ENCODE results near the gene CPT1C. TPM values are rescaled to one million over a fixed set of nuclear protein-coding genes. Genes with fewer than 3 reads are reported as not detected.

Gene CPT1C
- total and polyA plus RNA-seq, 3 experiments from 2014 or later: 0.66 to 0.84 TPM; not detected in 1

DNA sequence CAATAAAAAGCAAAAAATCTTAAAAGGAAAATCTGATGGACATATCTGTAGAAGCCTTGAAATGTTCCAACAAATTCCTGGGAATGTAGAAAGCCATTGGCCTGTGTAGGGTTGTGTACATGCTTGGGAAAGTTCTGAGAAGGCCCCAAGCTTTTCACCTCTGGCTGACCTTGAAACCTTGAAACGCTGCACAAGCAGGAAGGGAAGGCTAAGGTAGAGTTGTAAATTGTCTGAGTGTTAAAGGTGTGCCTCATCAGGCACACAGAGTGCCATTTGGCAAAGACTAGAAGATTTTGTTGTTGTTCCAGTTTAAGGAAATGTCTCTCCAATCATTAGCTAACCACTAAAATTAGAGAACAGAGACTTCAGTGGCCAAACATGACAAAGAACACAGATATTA lies 61.8 kb downstream of the CPT1C start:
- Histone ChIP-seq H3K4me3 (ENCODE audit: low read length) (no peak overlapping the region), H3K36me3 (ENCODE audit: insufficient read depth, low read length) (no peaks in the 10 kb centered on the region), H3K27ac (ENCODE audit: low read depth, low read length) (no peak overlapping the region), H3K27me3 (ENCODE audit: insufficient read depth, low read length, poor library complexity, severe bottlenecking) (no peaks in the 10 kb centered on the region), H3K9me3 (ENCODE audit: low read length) (no peaks in the 10 kb centered on the region), H3K4me1 (ENCODE audit: insufficient read depth, low read length) (no peaks in the 10 kb centered on the region)
- Mint-ChIP-seq H3K4me1 (peaks cover 0 to 4% (median 4%) of the 10 kb centered on the region in 3 donors), H3K36me3 (peaks cover 0 to 9% (median 0%) of the 10 kb centered on the region in 3 donors), H3K27ac (no peak overlapping the region), H3K27me3 (peaks cover 0 to 9% of the 10 kb centered on the region in 2 donors), H3K9me3 (peaks cover 0 to 8% (median 3%) of the 10 kb centered on the region in 5 donors), H3K4me3 (no peak overlapping the region)
- ChIA-PET POLR2A (interaction anchor here (0.6 kb wide), 1 partner anchor 14 kb away, joined by 4 read pairs; no protein-coding TSS in a partner anchor), CTCF (no interaction called here)
- no peak for DNase-seq

DNA sequence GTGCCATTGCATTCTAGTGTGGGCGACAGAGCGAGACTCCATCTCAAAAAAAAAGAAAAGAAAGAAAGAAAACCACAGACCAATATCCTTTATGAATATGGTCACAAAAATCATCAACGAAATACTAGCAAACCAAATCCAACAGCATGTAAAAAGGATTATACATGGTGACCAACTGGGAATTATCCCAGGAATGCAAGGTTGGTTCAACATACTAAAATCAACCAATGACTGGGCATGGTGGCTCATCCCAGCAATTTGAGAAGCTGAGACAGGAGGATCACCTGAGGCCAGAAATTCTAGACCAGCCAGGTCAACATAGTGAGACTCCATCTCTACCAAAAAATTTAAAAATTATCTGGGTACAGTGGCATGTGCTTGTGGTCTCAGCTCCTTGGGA lies 65.0 kb downstream of the CPT1C start:
- peaks cover 0 to 9% (median 0%) of the 10 kb centered on the region in 3 donors for H3K36me3 Mint-ChIP-seq
- ChIA-PET CTCF (no interaction called here), POLR2A (no interaction called here)
- Histone ChIP-seq H3K9me3 (ENCODE audit: low read length) (no peaks in the 10 kb centered on the region), H3K27me3 (ENCODE audit: insufficient read depth, low read length, poor library complexity, severe bottlenecking) (no peaks in the 10 kb centered on the region), H3K27ac (ENCODE audit: low read depth, low read length) (no peak overlapping the region), H3K36me3 (ENCODE audit: insufficient read depth, low read length) (no peaks in the 10 kb centered on the region), H3K4me3 (ENCODE audit: low read length) (no peak overlapping the region), H3K4me1 (ENCODE audit: insufficient read depth, low read length) (no peaks in the 10 kb centered on the region)
- DNase-seq: no peak
- H3K9me3 Mint-ChIP-seq: peaks cover 0 to 8% (median 3%) of the 10 kb centered on the region in 5 donors
- no peak overlapping the region for H3K27ac Mint-ChIP-seq
- H3K27me3 Mint-ChIP-seq: peaks cover 3% of the 10 kb centered on the region in 2 donors
- peak overlapping the region in 1 of 7 donors; percentile 13 for H3K4me3 Mint-ChIP-seq
- no peaks in the 10 kb centered on the region for H3K4me1 Mint-ChIP-seq

DNA sequence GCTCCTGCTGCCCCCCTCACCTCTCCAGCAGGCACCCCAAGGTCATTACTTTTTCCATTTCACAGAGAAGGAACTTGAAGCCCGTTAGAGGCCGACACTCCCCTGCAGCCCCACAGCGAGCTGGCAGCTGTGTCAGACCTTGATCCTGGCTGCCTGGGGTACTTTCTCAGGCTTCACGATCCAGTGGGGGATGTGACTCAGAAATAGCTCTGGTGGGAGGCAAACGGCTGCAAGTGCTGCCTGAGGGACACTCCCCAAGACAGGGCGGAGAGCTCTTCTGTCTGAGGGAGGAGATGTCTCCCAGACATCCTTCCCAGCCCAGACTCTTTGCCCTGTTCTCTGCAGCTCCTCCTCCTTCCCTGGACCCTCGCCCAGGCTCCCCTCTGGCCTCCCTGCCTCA lies 67.4 kb downstream of the CPT1C start:
- Mint-ChIP-seq H3K27me3 (peaks cover 0 to 3% of the 10 kb centered on the region in 2 donors), H3K36me3 (peaks cover 0 to 5% (median 0%) of the 10 kb centered on the region in 3 donors), H3K27ac (no peak overlapping the region), H3K9me3 (peaks cover 0 to 6% (median 3%) of the 10 kb centered on the region in 5 donors), H3K4me3 (no peak overlapping the region), H3K4me1 (no peaks in the 10 kb centered on the region)
- Histone ChIP-seq H3K36me3 (ENCODE audit: insufficient read depth, low read length) (no peaks in the 10 kb centered on the region), H3K9me3 (ENCODE audit: low read length) (no peaks in the 10 kb centered on the region), H3K4me3 (ENCODE audit: low read length) (no peak overlapping the region), H3K4me1 (ENCODE audit: insufficient read depth, low read length) (no peaks in the 10 kb centered on the region), H3K27me3 (ENCODE audit: insufficient read depth, low read length, poor library complexity, severe bottlenecking) (no peaks in the 10 kb centered on the region), H3K27ac (ENCODE audit: low read depth, low read length) (no peak overlapping the region)
- ChIA-PET POLR2A (no interaction called here), CTCF (no interaction called here)
- no peak for DNase-seq

DNA sequence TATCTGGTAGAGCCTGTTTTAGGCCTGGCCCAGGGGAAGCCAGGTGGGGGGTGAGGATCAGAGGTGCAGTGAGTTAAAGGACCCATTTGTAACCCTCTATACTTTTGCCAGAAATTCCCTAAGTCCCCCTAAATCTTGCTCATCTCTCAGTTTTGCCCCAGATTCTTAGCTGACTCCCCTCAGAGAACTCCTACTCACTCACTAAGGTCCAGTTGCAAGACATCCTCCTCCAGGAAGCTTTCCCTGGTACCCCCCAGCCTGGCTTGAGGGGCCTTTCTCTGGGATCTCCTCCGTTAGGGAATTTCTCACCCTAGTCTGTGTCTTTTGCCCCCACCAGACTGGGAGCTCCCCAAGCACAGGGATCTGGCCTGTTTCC lies 70.3 kb downstream of the CPT1C start:
- Mint-ChIP-seq H3K9me3 (peaks cover 0 to under 1% (median 0%) of the 10 kb centered on the region in 5 donors), H3K27ac (peak overlapping the region in 1 of 8 donors; percentile 27), H3K4me1 (peaks cover 4 to 7% (median 6%) of the 10 kb centered on the region in 3 donors), H3K4me3 (no peak overlapping the region), H3K36me3 (peaks cover 0 to 2% (median 0%) of the 10 kb centered on the region in 3 donors), H3K27me3 (peaks cover 0 to 3% of the 10 kb centered on the region in 2 donors)
- no peak for DNase-seq
- peaks cover 8% of the 10 kb centered on the region for H3K4me1 ChIP-seq (ENCODE audit: insufficient read depth, low read length)
- ChIA-PET CTCF (interaction anchor here (0.9 kb wide), 1 partner anchor 44 kb away, joined by 3 read pairs; no protein-coding TSS in a partner anchor), POLR2A (no interaction called here)
- H3K4me3 ChIP-seq (ENCODE audit: low read length): no peak overlapping the region
- H3K27ac ChIP-seq (ENCODE audit: low read depth, low read length): peak overlapping the region; percentile 51
- H3K9me3 ChIP-seq (ENCODE audit: low read length): no peaks in the 10 kb centered on the region
- H3K27me3 ChIP-seq (ENCODE audit: insufficient read depth, low read length, poor library complexity, severe bottlenecking): no peaks in the 10 kb centered on the region
- no peaks in the 10 kb centered on the region for H3K36me3 ChIP-seq (ENCODE audit: insufficient read depth, low read length)

DNA sequence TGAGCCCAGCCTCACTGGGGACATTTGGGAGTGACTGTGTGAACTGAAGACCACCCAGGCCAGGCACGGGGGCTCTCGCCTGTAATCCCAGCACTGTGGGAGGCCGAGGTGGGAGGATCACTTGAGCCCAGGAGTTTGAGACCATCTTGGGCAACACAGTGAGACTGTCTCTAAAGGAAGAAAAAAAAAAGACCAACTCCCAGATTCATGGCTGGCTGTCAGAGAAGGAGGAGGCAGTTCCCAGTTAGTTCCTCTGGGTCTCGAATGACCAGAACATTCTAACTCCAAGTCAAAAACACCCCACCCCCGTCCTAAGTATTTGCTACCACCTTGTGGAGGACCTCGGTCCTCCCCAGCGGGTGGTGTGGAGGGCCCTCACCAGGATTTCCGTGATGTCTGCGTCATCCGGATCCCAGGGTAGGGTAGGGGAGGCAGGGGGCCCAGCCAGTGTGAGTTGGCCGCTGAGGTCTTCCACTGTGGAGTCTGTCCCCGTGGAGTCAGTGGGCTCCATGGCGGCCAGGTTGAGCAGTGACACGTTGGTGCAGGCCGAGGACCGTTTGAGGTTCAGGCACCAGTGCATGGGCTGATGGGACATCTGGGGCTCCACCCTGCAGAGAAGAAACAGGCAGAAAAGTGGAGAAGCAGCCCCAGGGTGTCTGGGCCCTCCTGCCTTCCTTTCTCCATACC lies 70.9 kb downstream of the CPT1C start:
- H3K4me3 Mint-ChIP-seq: peak overlapping the region in 1 of 7 donors; percentile 26
- peaks cover 0 to 3% (median 0%) of the 10 kb centered on the region in 3 donors for H3K36me3 Mint-ChIP-seq
- peak overlapping the region in 2 of 8 donors; percentile 21 to 27 for H3K27ac Mint-ChIP-seq
- H3K4me1 Mint-ChIP-seq: peaks cover 8 to 10% (median 8%) of the 10 kb centered on the region in 3 donors
- no peaks in the 10 kb centered on the region for H3K9me3 Mint-ChIP-seq
- H3K4me1 ChIP-seq (ENCODE audit: insufficient read depth, low read length): peaks cover 8% of the 10 kb centered on the region
- H3K4me3 ChIP-seq (ENCODE audit: low read length): no peak overlapping the region
- H3K9me3 ChIP-seq (ENCODE audit: low read length): no peaks in the 10 kb centered on the region
- CTCF ChIA-PET: no interaction called here
- no peak for DNase-seq
- H3K36me3 ChIP-seq (ENCODE audit: insufficient read depth, low read length): no peaks in the 10 kb centered on the region
- no peaks in the 10 kb centered on the region for H3K27me3 ChIP-seq (ENCODE audit: insufficient read depth, low read length, poor library complexity, severe bottlenecking)
- POLR2A ChIA-PET: no interaction called here
- peak overlapping the region; percentile 51 for H3K27ac ChIP-seq (ENCODE audit: low read depth, low read length)
- peaks cover 0 to 3% of the 10 kb centered on the region in 2 donors for H3K27me3 Mint-ChIP-seq

DNA sequence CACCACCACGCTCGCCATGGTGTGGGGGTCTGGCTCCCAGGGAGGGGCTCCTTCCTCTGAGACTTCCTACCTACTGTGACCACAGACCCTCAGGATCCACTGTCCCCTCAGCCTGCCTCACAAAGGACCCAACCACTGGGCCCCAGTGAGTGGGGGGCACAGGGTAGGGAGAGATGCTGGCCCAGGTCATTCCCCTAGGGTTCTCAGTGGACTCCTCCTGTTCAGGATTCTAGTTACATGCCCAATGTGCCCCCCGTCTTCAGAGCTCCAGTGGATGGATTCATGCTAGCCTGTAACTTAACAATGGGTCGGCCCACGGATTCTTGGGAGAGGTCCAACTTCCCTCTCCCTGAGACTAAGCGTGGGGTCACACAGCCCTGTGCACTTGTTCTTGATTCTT lies 72.3 kb downstream of the CPT1C start, which contains the start of gene TSKS:
Gene TSKS (minus strand): TSS at position 77 of the 400 bp plus-strand sequence. CDS start 59 bp downstream, at position 18.
- peak within 1 kb of the TSS in 1 of 8 donors; percentile 64 for H3K27ac Mint-ChIP-seq
- H3K4me1 Mint-ChIP-seq: peaks cover 19 to 21% (median 20%) of the 10 kb centered on the region in 3 donors
- H3K4me1 ChIP-seq (ENCODE audit: insufficient read depth, low read length): peaks cover 18% of the 10 kb centered on the region
- peaks cover 0 to 3% (median 0%) of the 10 kb centered on the region in 3 donors for H3K36me3 Mint-ChIP-seq
- H3K27me3 Mint-ChIP-seq: peaks cover 0 to 3% of the 10 kb centered on the region in 2 donors
- ChIA-PET POLR2A (no interaction called here), CTCF (interaction anchor here (0.5 kb wide), 1 partner anchor 81 kb away, joined by 3 read pairs; no protein-coding TSS in a partner anchor)
- H3K9me3 Mint-ChIP-seq: no peaks in the 10 kb centered on the region
- no peak for DNase-seq
- H3K4me3 Mint-ChIP-seq: no peak within 1 kb of the TSS
- no peaks in the 10 kb centered on the region for H3K36me3 ChIP-seq (ENCODE audit: insufficient read depth, low read length)
- no peaks in the 10 kb centered on the region for H3K9me3 ChIP-seq (ENCODE audit: low read length)
- no peak within 1 kb of the TSS for H3K4me3 ChIP-seq (ENCODE audit: low read length)
- no peaks in the 10 kb centered on the region for H3K27me3 ChIP-seq (ENCODE audit: insufficient read depth, low read length, poor library complexity, severe bottlenecking)
- H3K27ac ChIP-seq (ENCODE audit: low read depth, low read length): no peak within 1 kb of the TSS

Other genes starting within 250 kb of the CPT1C start
- gene SLC17A7, start 249.6 kb upstream of the CPT1C start, total RNA-seq: under 1 TPM; 0.07 to 0.09 TPM
- gene SLC17A7, start 249.6 kb upstream of the CPT1C start, polyA plus RNA-seq: not detected
- gene PIH1D1, start 239.3 kb upstream of the CPT1C start, total RNA-seq: 100 to 1,000 TPM; 132 to 138 TPM
- gene PIH1D1, start 239.3 kb upstream of the CPT1C start, polyA plus RNA-seq: 81.8 TPM
- 10 to 100 TPM; 46.7 to 51.8 TPM for gene ALDH16A1, start 237.9 kb upstream of the CPT1C start, total RNA-seq
- gene ALDH16A1, start 237.9 kb upstream of the CPT1C start, polyA plus RNA-seq: 32.5 TPM
- gene FLT3LG, start 216.9 kb upstream of the CPT1C start, total RNA-seq: 10 to 100 TPM; 63.9 to 71.5 TPM
- 148 TPM for gene FLT3LG, start 216.9 kb upstream of the CPT1C start, polyA plus RNA-seq
- gene RPL13A, start 203.5 kb upstream of the CPT1C start, total RNA-seq: 1,000 to 10,000 TPM; 3,865 to 3,912 TPM
- 2,679 TPM for gene RPL13A, start 203.5 kb upstream of the CPT1C start, polyA plus RNA-seq
- 1,000 to 10,000 TPM; 2,863 to 2,871 TPM for gene RPS11, start 194.7 kb upstream of the CPT1C start, total RNA-seq
- gene RPS11, start 194.7 kb upstream of the CPT1C start, polyA plus RNA-seq: 1,959 TPM
- gene FCGRT, start 178.5 kb upstream of the CPT1C start, total RNA-seq: 10 to 100 TPM; 16.2 to 16.3 TPM
- gene FCGRT, start 178.5 kb upstream of the CPT1C start, polyA plus RNA-seq: 52.4 TPM
- 1 to 10 TPM; 1.4 to 1.7 TPM for gene RCN3, start 163.1 kb upstream of the CPT1C start, total RNA-seq
- 2.1 TPM for gene RCN3, start 163.1 kb upstream of the CPT1C start, polyA plus RNA-seq
- 10 to 100 TPM; 62.5 to 64.3 TPM for gene NOSIP, start 110.6 kb upstream of the CPT1C start, total RNA-seq
- 414 TPM for gene NOSIP, start 110.6 kb upstream of the CPT1C start, polyA plus RNA-seq
- gene PRRG2, start 109.8 kb upstream of the CPT1C start, total RNA-seq: 1 to 10 TPM; 1.2 TPM
- 0.24 TPM for gene PRRG2, start 109.8 kb upstream of the CPT1C start, polyA plus RNA-seq
- 10 to 100 TPM; 25.9 to 27.5 TPM for gene PRR12, start 99.9 kb upstream of the CPT1C start, total RNA-seq
- 0.81 TPM for gene PRR12, start 99.9 kb upstream of the CPT1C start, polyA plus RNA-seq
- 1 to 10 TPM; 5.3 to 5.8 TPM for gene RRAS, start 51.0 kb upstream of the CPT1C start, total RNA-seq
- 16.0 TPM for gene RRAS, start 51.0 kb upstream of the CPT1C start, polyA plus RNA-seq
- 10 to 100 TPM; 79.2 to 79.7 TPM for gene SCAF1, start 48.9 kb upstream of the CPT1C start, total RNA-seq
- gene SCAF1, start 48.9 kb upstream of the CPT1C start, polyA plus RNA-seq: 3.2 TPM
- 100 to 1,000 TPM; 118 to 127 TPM for gene IRF3, start 25.3 kb upstream of the CPT1C start, total RNA-seq
- 81.7 TPM for gene IRF3, start 25.3 kb upstream of the CPT1C start, polyA plus RNA-seq
- 10 to 100 TPM; 68.2 to 70.9 TPM for gene BCL2L12, start 25.2 kb upstream of the CPT1C start, total RNA-seq
- 18.9 TPM for gene BCL2L12, start 25.2 kb upstream of the CPT1C start, polyA plus RNA-seq
- 100 to 1,000 TPM; 529 to 537 TPM for gene PRMT1, start 13.8 kb upstream of the CPT1C start, total RNA-seq
- gene PRMT1, start 13.8 kb upstream of the CPT1C start, polyA plus RNA-seq: 135 TPM
- gene ADM5, start 1.5 kb upstream of the CPT1C start, total RNA-seq: 1 to 10 TPM; 6.9 to 7.2 TPM
- gene ADM5, start 1.5 kb upstream of the CPT1C start, polyA plus RNA-seq: 0.91 TPM
- under 1 TPM; 0.42 to 0.79 TPM for gene TSKS, start 72.2 kb downstream of the CPT1C start, total RNA-seq
- gene TSKS, start 72.2 kb downstream of the CPT1C start, polyA plus RNA-seq: not detected
- 10 to 100 TPM; 82.5 to 87.7 TPM for gene AP2A1, start 75.9 kb downstream of the CPT1C start, total RNA-seq
- 10.1 TPM for gene AP2A1, start 75.9 kb downstream of the CPT1C start, polyA plus RNA-seq
- gene FUZ, start 122.2 kb downstream of the CPT1C start, total RNA-seq: 10 to 100 TPM; 26.1 to 30.1 TPM
- 4.5 TPM for gene FUZ, start 122.2 kb downstream of the CPT1C start, polyA plus RNA-seq
- gene MED25, start 127.2 kb downstream of the CPT1C start, total RNA-seq: 10 to 100 TPM; 42.3 to 47.2 TPM
- 23.7 TPM for gene MED25, start 127.2 kb downstream of the CPT1C start, polyA plus RNA-seq
- gene PTOV1, start 160.0 kb downstream of the CPT1C start, total RNA-seq: 10 to 100 TPM; 91.9 to 93.7 TPM
- gene PTOV1, start 160.0 kb downstream of the CPT1C start, polyA plus RNA-seq: 47.7 TPM
- gene PNKP, start 176.5 kb downstream of the CPT1C start, total RNA-seq: 10 to 100 TPM; 91.6 to 98.7 TPM
- 28.4 TPM for gene PNKP, start 176.5 kb downstream of the CPT1C start, polyA plus RNA-seq
- 10 to 100 TPM; 32.8 to 33.6 TPM for gene AKT1S1, start 186.2 kb downstream of the CPT1C start, total RNA-seq
- gene AKT1S1, start 186.2 kb downstream of the CPT1C start, polyA plus RNA-seq: 4.7 TPM
- 10 to 100 TPM; 31.7 to 33.5 TPM for gene TBC1D17, start 186.6 kb downstream of the CPT1C start, total RNA-seq
- gene TBC1D17, start 186.6 kb downstream of the CPT1C start, polyA plus RNA-seq: 16.8 TPM
- 10 to 100 TPM; 35.6 to 39.1 TPM for gene IL4I1, start 205.8 kb downstream of the CPT1C start, total RNA-seq
- 13.1 TPM for gene IL4I1, start 205.8 kb downstream of the CPT1C start, polyA plus RNA-seq
- 10 to 100 TPM; 57.7 to 59.9 TPM for gene ATF5, start 238.1 kb downstream of the CPT1C start, total RNA-seq
- 1.7 TPM for gene ATF5, start 238.1 kb downstream of the CPT1C start, polyA plus RNA-seq
- gene NUP62, start 238.4 kb downstream of the CPT1C start, total RNA-seq: 100 to 1,000 TPM; 223 to 231 TPM
- 73.7 TPM for gene NUP62, start 238.4 kb downstream of the CPT1C start, polyA plus RNA-seq